Left renal pelvis (tissue), 4 donors: ENCODE results near the gene SDHC. TPM values are rescaled to one million over a fixed set of nuclear protein-coding genes. Genes with fewer than 3 reads are reported as not detected.

Source experiments
- DNase-seq, 4 donors: peaks; one replicate each; pipeline ENCODE4 v3.0.0-alpha.2; 2013; ENCODE audit warnings: low read depth in 4 of 4, low spot score in 3 of 4
- polyA plus RNA-seq, 4 donors: library from polyadenylated mRNA; unstranded; fragments of 120-200 nt; gene quantifications; one replicate each; pipeline ENCODE4 v1.2.1, GENCODE V29; 2013; ENCODE audit not compliant: insufficient read length in 4 of 4

The SDHC gene
- polyA plus RNA-seq: 100 to 1,000 TPM; 167 to 271 (median 244) TPM

DNA sequence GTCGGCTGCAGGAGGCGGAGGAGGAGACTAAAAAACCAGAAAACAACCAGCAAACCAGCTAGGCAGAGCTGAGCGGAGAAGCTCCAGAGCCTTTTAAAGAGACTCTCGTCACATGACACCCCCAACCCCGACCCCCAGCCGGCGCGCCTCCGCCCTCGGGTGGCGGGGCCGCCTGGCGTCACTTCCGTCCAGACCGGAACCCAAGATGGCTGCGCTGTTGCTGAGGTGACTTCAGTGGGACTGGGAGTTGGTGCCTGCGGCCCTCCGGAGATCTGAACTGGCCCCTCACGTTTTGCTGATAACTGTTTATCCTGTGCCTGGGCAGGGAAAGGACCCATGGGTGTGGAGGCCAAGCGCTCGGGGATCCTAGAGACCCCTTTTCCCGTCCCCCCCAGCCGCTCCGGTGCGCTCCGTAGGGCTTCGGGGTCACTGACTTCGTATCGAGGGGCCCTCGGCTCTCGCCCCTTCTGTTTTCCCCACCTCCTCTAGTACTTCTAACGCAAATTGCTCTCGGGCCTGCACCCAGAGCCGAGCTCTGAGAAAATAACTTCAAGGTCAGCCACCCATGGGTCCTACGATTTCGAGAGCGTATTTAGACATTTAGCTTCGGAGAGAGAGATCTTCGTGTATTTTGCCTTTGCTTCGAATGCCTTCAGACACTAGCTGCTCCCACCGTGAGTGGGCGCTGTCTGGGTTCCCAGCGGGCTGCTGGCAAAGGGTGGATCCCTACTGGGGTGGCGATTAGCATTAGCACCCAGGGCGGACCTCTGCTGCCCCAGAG is at the start of gene SDHC:
SDHC (plus strand) TSS at position 181 of the 781 bp plus-strand sequence; CDS start at position 206, 25 bp downstream.
- peak; percentile 81 to 87 (median 82) for DNase-seq

DNA sequence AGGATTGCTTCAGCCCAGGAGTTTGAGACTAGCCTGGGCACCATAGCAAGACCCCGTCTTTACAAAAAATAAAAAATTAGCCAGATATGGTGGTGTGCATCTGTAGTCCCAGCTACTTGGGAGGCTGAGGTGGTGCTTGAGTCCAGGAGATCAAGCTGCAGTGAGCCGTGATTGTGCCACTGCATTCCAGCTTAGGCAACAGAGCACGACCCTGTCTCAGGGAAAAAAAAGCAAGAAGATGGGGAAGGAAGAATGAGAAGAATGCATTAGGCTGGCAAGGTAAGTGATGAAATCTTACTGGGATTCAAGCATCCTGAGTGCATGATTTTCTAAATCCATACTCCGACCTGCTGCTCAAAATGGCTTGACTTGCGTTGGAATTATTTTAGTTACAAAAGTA is 48.9 kb upstream of the SDHC start:
- no peak for DNase-seq

DNA sequence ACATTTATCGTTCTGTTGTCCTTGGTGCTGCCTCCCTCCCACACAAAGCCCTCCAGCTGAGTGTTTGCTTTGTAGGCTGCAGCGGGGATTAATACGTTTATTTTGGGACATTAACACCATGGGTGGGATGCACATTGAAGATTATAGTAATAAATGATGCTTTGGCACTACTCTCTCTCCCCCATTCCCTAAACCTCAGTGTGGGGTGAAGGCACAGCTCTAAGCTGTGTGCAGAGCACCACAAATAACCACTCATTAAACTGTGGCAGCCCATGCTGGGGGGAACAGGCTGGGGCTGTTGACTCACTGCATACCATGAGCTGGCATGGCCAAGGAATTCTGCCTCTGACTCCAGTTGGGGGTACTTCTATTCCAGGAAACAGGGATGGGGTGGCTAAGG is 48.0 kb upstream of the SDHC start:
- no peak for DNase-seq

- DNase-seq: no peak
Observed at GRCh38 chr1:161266836-161267235, 47.3 kb upstream of the SDHC start.

DNA sequence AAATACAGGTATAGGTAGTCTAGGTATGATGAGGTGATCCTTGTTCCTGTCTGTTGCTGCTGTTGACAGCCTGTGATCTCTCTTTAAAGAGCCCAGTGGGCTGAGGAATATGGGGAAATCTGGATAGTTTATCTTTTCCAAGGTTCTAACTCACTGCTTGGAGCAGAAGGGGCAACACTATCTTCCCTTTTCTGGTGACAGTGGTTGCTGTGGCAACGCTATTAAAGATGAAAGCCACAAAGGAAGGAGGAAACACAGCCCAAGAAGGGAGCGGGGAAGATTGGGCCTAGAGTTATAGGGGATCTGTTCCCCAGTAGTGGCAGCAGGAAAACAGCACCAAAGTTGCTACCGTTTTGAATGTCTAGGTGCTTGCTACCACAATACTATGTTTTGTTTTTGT is 46.9 kb upstream of the SDHC start:
- no peak for DNase-seq

DNA sequence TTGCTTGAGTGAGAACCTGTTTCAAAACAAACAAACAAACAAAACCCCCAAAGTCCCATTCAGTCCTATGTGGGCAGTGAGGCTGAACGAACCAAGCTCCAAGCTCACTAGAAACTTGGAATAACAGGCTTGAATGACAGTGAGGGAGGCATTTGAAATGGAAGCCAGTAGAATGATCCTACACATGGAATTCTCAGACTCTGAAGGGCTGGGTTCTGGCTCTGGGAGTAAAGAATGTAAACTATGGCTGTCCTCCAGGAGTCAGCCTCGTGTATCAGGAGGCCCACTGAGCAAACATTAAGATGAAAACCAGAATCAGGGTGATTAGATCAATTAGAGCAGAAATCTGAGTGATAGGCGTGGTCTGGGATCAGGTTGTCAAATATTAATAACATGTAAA is 40.8 kb upstream of the SDHC start:
- DNase-seq: no peak

DNA sequence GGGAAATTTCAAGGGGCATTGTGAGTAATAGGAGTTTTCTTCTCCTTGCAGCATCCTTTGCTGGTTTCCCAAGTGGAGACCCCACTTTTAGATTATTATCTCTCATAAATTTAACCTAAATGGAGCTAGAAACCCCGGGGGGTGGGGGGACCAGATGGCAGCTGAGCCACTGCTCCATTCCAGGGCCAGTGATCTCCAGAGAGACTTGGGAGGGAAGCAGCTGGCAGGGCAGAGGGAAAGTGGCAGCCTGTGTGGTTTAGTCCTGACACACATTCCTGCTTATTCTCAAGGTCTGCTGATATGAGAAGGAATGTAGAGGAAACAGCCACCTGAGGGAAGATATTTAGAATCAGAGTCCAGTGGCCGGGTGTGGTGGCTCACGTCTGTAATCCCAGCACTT is 39.3 kb upstream of the SDHC start:
- DNase-seq: no peak

DNA sequence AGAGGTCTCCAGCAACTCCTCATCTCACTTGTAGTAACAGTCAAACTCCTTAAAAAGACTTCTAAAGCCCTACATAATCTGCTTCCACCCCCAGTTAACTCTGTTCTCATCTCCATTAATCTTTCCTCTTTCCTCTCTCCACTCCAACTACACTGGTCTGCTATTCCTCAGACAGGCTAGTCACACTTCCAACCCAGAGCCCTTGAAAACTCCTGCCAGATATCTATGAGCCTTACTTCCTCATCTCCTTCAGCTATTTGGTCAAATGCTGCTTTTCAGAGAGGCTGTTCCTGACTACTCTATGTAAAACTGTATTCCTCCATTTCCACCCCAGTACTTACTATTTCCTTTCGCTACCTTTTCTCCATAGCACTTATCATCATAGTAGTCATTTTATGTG is 31.2 kb upstream of the SDHC start:
- DNase-seq: no peak

GRCh38 chr1:161285113-161285512 is 29.1 kb upstream of the SDHC start:
- no peak for DNase-seq

- DNase-seq: no peak
Observed at GRCh38 chr1:161285521-161285920, 28.7 kb upstream of the SDHC start.

DNA sequence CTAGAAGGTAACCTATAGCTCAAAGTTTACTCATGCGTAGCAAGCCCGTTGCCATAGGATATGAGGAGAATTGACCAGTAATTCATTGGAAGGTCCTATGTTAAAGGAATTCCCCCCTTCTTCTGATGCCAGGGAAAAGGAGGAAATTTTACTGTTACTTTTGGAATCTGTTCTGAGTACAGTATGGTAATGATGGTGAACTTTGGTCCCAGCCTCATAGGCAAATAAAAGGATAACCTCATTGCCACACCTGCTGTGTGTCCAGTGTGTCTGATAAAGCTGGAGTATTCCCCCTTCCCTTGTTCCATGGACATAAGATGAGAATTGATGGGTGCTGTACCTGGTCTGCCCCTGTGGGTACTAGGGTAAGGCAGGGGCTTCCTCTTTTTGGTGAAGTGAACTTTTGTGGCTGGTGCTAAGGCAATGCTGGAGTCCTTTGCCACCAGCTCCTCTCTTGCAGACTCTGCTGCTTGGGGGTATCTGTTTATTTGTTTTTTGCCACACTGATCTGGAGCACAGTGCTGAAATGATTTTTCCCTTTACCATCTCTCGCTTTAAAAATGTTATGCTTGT is 26.6 kb upstream of the SDHC start:
- no peak for DNase-seq

DNA sequence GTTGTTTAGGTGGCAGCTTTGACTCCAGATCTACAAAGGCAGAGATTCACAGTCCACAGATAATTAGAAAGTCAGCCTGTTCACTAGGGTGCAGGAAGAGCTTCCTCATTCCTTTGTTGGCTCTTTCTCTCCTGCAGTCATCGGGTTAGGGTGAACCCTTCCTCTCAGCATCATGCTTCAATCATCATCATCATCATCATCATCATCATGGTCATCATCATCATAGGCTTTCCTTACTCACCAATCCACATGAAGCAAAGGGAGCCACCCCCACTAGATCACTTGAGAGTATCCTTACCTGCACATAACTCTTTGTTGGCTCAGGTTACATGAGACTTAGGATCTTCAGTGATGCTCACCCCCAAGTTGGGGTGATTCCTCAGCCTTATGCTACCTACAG is 23.4 kb upstream of the SDHC start:
- no peak for DNase-seq

- DNase-seq: no peak
Observed at GRCh38 chr1:161297415-161297814, 16.8 kb upstream of the SDHC start.

GRCh38 chr1:161298116-161298515 is 16.1 kb upstream of the SDHC start:
- DNase-seq: no peak

DNA sequence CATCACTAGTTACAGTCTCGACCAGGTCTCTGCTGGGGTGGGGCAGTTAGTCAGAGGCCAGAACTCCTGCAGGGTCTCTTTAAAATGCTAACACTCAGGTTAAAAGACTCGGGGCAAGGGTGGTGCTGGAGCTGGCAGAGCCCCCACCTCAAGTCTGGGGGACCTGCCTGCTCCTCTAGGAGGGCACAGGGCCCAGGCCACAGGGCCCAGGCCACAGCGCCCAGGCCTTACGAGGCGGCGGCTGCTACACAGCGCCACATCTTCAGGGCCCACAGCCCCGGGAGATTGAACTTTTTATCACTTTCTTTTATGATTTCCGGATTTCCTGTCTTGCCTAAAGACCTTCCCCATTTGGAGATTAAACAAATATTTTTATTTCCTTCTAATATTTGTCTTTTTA is 14.8 kb upstream of the SDHC start:
- no peak for DNase-seq

DNA sequence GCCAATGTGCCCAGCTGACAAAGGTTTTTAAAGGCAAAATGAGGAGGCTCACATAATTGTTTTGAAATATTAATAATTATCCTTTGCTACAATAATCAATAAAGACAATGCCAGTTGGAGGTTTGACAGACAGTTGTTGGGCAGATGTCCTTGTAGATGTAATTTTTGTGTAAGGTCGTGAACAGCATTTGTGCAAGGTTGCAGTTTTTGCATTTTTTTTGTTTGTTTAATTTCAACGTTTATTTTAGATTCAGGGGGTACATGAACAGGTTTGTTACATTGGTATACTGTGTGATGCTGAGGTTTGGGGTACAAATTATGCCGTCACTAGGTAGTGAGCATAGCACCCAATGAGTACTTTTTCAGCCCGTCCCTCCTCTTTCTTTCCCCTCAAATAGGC is 13.7 kb upstream of the SDHC start:
- DNase-seq: no peak

DNA sequence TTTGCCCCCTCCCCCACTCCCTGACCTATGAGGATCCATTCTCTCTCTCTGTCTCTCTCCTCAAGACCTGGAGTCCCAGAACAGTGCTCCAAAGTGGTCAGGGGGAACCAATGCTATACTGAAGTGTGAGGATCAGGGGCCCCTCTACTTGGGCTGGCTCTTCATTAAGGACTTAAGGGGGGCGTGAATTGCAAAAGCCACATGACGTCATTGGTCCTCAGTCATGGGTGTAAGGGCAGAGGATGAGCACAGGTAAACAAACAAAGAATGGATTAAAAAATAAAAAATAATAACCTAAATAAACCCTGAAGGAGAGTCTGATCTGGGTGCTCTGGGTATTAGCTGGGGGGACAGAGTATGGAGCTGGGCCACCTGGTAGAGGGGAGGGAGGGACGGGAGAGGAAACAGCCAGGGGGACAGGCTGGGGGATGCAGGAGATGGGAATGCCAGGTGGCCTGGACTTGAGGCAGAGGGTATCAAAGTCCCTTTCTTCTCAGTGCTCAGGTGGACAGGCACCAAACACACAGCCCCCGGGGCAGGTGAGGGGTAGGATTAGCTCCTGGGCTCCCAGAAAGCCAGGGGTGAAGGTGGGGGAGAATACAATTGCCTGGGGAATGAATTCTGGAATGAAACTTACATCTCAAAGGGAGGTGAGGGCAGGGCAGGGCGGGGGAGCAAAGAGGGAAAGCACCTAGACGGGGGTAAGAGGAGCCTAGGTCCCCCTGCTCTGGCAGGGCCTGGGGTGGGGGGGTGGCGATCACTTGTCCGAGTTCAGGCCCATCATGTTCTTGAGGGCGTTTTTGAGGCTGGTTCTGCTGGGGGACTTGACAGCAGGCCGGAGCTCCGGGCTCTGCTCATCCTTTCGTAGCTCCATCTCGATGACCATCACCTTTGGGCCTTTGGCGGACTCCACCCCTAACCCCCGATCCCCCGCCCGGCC is 9.0 kb upstream of the SDHC start:
- no peak for DNase-seq

DNA sequence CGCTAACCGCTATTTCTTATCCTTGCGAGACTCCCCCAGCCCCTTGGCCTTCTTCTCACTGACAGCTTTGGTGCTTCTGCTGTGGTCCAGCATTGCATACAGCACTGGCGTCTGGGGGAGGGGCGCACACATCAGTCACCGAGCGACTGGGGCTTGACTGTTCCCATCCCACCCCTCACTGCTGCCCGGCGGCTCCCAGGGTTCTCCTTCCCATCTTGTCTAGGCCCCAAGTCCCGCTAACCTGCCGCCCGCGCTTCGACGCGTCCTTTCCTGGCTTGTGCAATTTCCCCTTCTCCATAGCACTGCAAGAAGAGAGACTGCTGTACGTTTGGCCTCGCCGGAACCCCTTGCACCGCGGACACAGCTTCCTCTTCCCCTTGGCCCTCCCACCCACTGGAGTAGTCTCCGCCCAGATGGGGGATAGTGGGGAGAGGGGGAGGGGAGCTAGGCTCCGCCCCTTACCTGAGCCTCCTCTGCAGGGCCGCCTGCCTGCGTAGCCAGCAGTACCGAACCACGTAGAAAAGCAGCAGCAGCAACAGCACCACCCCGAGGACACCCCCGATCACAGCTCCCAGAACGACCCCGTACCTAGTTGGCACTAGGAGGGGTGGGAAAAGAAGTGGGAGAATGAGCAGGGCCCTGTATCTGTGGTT is 8.2 kb upstream of the SDHC start:
- DNase-seq: peak; percentile 53 to 68 (median 66)

- DNase-seq: no peak
Observed at GRCh38 chr1:161307230-161307768, 6.9 kb upstream of the SDHC start.

DNA sequence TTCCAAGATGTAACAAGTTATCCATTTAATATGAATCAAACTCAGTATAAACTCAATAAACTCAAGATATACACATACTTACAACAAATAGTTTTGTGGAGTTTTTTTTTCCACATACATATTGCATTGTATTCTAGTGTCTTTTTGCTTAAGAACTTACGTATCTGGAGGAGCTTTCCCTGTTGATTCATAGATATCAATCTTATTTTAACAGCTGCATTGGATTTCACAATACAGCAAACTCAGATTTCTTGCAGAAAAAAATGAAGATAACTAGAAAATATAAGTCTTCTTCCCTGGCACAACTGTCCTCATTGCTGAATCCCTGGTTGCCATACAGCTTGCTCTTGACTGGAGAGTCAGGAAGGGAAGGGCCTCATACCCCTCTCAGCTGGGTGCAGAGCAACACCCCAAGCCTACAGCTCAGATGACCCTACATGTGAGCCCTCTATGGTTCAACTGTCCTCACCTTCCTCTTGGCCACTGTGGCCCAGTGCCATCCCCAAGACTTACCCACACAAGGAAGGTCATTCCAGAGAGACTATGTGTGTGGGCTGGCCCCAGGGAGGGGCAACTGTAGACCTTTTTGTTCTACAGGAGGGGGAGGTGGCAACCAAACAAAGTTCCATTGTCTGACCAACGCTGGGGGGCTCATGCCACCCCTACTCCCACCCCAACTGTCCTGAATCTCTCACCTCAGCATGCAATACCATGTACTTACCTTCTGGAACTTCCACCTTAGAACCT is 6.1 kb upstream of the SDHC start:
- DNase-seq: no peak
